ENCODE measurements around the gene SEZ6L2.
"Not testable (repeated sequence)": the region's sequence is repeated elsewhere in the genome, so short reads cannot be mapped to it uniquely, and the experiment has no call there.

SEZ6L2 gene

DNA sequence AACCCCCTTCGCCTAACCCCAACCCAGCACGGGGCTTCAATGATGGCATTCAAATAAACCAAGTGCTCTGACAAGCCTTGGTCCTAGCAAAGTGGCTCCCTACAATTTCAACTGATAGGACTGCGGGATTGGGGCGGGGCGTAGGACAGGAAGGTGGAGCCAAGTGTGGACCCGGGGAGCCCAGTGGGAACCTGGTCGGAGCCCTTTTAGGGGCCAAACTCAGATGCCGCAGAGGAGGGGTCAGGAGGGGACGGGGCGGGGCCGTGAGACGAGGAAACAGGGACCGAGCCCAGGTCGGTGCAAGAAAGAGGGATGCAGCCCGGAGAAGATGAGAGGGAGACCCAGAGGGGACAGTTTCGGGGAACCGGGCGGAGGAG, 23.1 kb downstream of the SEZ6L2 start:
- TF ChIP-seq, protein P1, sequence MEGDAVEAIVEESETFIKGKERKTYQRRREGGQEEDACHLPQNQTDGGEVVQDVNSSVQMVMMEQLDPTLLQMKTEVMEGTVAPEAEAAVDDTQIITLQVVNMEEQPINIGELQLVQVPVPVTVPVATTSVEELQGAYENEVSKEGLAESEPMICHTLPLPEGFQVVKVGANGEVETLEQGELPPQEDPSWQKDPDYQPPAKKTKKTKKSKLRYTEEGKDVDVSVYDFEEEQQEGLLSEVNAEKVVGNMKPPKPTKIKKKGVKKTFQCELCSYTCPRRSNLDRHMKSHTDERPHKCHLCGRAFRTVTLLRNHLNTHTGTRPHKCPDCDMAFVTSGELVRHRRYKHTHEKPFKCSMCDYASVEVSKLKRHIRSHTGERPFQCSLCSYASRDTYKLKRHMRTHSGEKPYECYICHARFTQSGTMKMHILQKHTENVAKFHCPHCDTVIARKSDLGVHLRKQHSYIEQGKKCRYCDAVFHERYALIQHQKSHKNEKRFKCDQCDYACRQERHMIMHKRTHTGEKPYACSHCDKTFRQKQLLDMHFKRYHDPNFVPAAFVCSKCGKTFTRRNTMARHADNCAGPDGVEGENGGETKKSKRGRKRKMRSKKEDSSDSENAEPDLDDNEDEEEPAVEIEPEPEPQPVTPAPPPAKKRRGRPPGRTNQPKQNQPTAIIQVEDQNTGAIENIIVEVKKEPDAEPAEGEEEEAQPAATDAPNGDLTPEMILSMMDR (IDR thresholded peaks at IDR 0.05; ENCODE audit: borderline replicate concordance, insufficient read depth, low read depth, low read length), result no peak
- no peak overlapping the region for H3K4me3 ChIP-seq (ENCODE audit: low read depth, low read length)

DNA sequence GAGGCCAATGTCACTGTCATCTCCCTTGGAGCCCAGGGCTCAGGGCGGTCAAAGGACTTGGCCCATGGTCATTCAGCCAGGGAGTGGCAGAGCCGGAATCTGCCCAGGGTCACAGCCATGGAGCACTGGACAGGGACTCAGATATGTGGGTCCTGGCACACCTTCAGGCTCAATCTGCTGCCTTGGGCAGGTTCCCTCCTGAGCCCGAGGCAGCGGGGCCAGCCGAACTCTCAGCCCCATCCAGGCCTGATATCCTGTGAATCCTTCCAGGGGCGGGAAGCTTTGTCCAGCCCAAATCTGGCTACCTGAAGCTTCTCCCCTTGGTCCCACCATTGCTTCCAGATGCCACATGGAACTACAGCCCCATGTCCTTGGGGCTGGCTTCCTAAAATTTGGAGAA, 24.1 kb downstream of the SEZ6L2 start:
- TF ChIP-seq, protein P1 (IDR thresholded peaks at IDR 0.05; ENCODE audit: borderline replicate concordance, insufficient read depth, low read depth, low read length), result no peak
- no peak overlapping the region for H3K4me3 ChIP-seq (ENCODE audit: low read depth, low read length)

DNA sequence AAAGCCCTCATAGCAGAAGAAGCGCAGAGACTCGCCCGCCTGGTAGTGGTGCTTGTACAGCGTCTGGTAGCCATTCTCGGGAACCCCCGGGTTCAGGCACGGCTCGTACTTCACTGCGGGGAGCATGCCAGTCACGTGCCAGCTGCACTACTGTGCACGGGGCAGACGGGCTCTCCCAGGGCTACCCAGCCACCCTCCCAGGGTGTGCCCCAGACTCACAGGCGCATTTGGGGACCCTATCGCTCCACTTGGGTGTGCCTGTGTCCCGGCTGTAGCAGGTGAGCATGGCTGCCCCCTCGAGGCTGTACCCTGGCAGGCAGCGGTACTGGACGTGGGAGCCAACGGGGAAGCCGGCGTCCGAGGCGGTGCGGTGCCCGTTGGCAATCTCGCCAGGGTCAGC, 26.0 kb downstream of the SEZ6L2 start:
- H3K4me3 ChIP-seq (ENCODE audit: low read depth, low read length), result no peak overlapping the region
- TF ChIP-seq, protein P1 (IDR thresholded peaks at IDR 0.05; ENCODE audit: borderline replicate concordance, insufficient read depth, low read depth, low read length), result no peak

DNA sequence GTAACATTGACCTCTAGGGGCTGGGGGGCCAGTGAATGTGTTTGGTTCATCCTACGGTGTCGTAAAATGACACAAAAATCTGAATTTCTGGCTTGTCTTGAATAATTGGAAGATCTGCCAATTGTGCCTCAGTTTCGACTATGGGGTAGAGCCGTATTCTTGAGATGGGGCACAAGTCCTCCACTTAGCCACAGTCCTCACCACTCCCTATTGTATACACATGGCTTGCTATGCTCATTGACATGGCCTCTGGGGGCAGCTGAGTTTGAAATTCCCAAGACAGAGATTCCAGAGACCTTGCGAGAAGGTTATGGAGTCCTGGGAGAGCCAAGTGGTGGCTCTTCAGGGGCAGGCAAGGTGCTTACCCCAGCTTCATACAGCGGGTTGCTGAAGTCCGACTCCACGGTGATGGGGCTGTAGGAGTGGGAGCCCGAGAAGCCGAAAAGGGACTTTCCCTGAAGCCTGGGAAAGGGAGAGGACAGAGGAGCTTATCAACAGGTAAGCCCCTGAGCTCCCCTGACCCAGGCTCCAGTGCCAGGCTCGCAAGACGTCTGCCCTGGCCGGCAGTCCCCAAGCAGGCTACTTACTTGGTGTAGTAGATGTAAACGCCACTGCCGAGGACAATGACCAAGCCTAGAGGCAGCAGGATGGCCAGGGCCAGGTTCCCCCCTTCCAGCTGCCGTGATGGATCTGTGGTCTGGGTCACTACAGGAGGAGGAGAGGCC, 27.4 kb downstream of the SEZ6L2 start:
- TF ChIP-seq, protein P1 (IDR thresholded peaks at IDR 0.05; ENCODE audit: borderline replicate concordance, insufficient read depth, low read depth, low read length), result no peak
- no peak overlapping the region for H3K4me3 ChIP-seq (ENCODE audit: low read depth, low read length)

DNA sequence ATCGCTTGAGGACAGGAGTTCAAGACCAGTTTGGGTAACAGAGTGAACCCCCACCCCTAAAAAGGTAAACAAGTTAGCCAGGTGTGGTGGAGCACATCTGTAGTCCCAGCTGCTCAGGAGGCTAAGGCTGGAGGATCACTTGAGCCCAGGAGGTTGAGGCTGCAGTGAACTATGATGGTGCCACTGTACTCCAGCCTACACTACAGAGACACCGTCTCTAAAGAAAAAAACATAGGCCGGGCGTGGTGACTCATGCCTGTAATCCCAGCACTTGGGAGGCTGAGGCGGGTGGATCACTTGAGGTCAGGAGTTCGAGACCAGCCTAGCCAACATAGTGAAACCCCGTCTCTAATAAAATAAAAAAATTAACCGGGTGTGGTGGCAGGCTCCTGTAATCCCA, 30.3 kb downstream of the SEZ6L2 start:
- not testable (repeated sequence) for H3K4me3 ChIP-seq (ENCODE audit: low read depth, low read length)

DNA sequence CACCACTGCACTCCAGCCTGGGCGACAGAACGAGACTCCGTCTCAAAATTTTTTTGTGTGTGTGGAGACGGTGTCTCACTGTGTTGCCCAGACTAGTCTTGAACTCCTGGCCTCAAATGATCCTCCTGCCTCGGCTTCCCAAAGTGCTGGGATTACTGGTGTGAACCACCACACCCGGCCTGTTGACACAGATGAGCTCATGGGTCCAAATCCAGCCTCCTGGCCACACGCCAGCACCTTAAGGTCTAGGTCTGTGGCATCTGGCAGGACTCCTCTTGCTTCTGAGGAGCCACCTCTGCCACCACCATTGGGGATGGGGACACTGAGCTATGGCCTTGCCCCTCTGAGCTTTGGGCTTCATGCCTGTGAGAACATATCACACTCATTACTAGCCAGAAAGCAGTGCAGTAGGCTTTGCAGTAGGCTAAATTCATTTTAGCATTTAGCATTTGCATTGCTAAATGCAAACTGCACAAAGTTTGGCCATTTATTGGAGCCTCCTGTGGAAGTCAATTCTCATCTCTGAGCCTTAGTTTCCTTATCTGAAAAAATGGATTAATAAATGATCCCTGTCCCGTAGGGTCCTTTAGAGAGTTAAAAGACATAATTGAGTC, 30.8 kb downstream of the SEZ6L2 start:
- no peak overlapping the region for H3K4me3 ChIP-seq (ENCODE audit: low read depth, low read length)
- TF ChIP-seq, protein P1 (IDR thresholded peaks at IDR 0.05; ENCODE audit: borderline replicate concordance, insufficient read depth, low read depth, low read length), result no peak

DNA sequence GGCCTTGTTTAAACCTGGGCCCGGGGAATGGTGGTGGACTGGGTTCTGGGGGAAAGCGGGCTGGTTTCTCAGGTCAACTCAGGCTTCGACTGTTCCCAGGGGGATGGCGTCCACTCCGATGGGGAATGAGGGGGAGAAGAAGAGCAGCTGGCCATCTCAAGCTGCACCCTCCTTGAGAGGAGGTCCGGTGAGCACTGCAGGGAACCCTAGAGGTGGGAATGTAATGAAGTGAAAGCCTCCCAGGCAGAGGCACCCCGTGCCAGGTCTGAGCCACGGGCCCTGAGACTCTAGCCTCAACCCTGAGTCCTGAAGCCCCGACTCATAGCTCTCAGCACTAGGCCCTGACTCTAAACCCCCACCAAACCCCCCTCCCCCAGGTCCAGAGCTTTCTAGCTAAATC, 35.1 kb downstream of the SEZ6L2 start:
- TF ChIP-seq, protein P1 (IDR thresholded peaks at IDR 0.05; ENCODE audit: borderline replicate concordance, insufficient read depth, low read depth, low read length), result no peak
- no peak overlapping the region for H3K4me3 ChIP-seq (ENCODE audit: low read depth, low read length)

All from GM12875 (cell line).